Chondrocyte (in vitro differentiated cells): Measurements from ENCODE around the gene COX5B. TPM values are rescaled to one million over a fixed set of nuclear protein-coding genes. Genes with fewer than 3 reads are reported as not detected.
"Not testable (repeated sequence)": the region's sequence is repeated elsewhere in the genome, so short reads cannot be mapped to it uniquely, and the experiment has no call there.

ENCODE experiments used
- DNase-seq: peaks from one replicate; pipeline ENCODE4 v3.0.0; 2021; ENCODE audit warnings: mixed read lengths, low spot score
- H3K27ac Mint-ChIP-seq: one replicate; pipeline ENCODE4 v1.8.0; 2021; ENCODE audit warnings: mild to moderate bottlenecking, moderate library complexity, mixed read lengths; ENCODE audit not compliant: unreplicated experiment
- H3K27me3 Mint-ChIP-seq: 2 replicates; pipeline ENCODE4 v1.8.0; 2021; ENCODE audit warnings: low read depth, mixed read lengths
- H3K36me3 Mint-ChIP-seq: 2 replicates; pipeline ENCODE4 v1.8.0; 2021; ENCODE audit warnings: low read depth, mixed read lengths
- H3K4me1 Mint-ChIP-seq: 2 replicates; pipeline ENCODE4 v1.8.0; 2021; ENCODE audit warnings: low read depth, mild to moderate bottlenecking, mixed read lengths
- H3K4me3 Mint-ChIP-seq: one replicate; pipeline ENCODE4 v1.8.0; 2021; ENCODE audit warnings: mild to moderate bottlenecking, moderate library complexity, mixed read lengths; ENCODE audit not compliant: unreplicated experiment
- H3K9me3 Mint-ChIP-seq: 2 replicates; pipeline ENCODE4 v1.8.0; 2021; ENCODE audit warnings: low read depth, mixed read lengths
- CTCF ChIP-seq: fragments of 200-600 bp; sonication (generic); IDR thresholded peaks from 2 replicates; pipeline ENCODE4 v1.5.0; 2021; ENCODE audit warnings: antibody characterized with exemption, mild to moderate bottlenecking, moderate library complexity
- total RNA-seq: library from RNA; stranded (reverse); gene quantifications from 3 replicates; pipeline ENCODE4 v1.2.1, GENCODE V29; 2021

The COX5B gene
- total RNA-seq, 1 donor from 2014 or later, result 147 TPM

- no peak overlapping the region for H3K27ac Mint-ChIP-seq
- H3K4me1 Mint-ChIP-seq, result peaks cover 8% of the 10 kb centered on the region
- no peaks in the 10 kb centered on the region for H3K9me3 Mint-ChIP-seq
- H3K27me3 Mint-ChIP-seq, result no peaks in the 10 kb centered on the region
- H3K4me3 Mint-ChIP-seq, result no peak overlapping the region
- TF ChIP-seq CTCF, result no peak
- peaks cover 6% of the 10 kb centered on the region for H3K36me3 Mint-ChIP-seq
- no peak for DNase-seq
Observed at GRCh38 chr2:97675430-97676113, 29.7 kb downstream of the COX5B start.

GRCh38 chr2:97676620-97677019, 30.8 kb downstream of the COX5B start:
- Mint-ChIP-seq H3K27ac (no peak overlapping the region), H3K36me3 (peaks cover 6% of the 10 kb centered on the region)
- no peak for TF ChIP-seq CTCF

GRCh38 chr2:97677480-97677879, 31.6 kb downstream of the COX5B start:
- peaks cover 8% of the 10 kb centered on the region for H3K4me1 Mint-ChIP-seq
- no peak for DNase-seq
- H3K27ac Mint-ChIP-seq, result no peak overlapping the region
- TF ChIP-seq CTCF, result no peak
- H3K27me3 Mint-ChIP-seq, result no peaks in the 10 kb centered on the region
- H3K9me3 Mint-ChIP-seq, result peaks cover 3% of the 10 kb centered on the region
- H3K36me3 Mint-ChIP-seq, result peaks cover 6% of the 10 kb centered on the region
- H3K4me3 Mint-ChIP-seq, result no peak overlapping the region

More at GRCh38 chr2:97676620-97677019, 30.8 kb downstream of the COX5B start:
- Mint-ChIP-seq H3K4me3 (no peak overlapping the region), H3K27me3 (no peaks in the 10 kb centered on the region), H3K9me3 (peaks cover 3% of the 10 kb centered on the region), H3K4me1 (peaks cover 8% of the 10 kb centered on the region)
- DNase-seq, result no peak

- TF ChIP-seq CTCF, result no peak
- H3K27me3 Mint-ChIP-seq, result no peaks in the 10 kb centered on the region
- no peak overlapping the region for H3K4me3 Mint-ChIP-seq
- H3K9me3 Mint-ChIP-seq, result peaks cover 3% of the 10 kb centered on the region
- no peak overlapping the region for H3K27ac Mint-ChIP-seq
- H3K4me1 Mint-ChIP-seq, result peaks cover under 1% of the 10 kb centered on the region
- peaks cover 6% of the 10 kb centered on the region for H3K36me3 Mint-ChIP-seq
- no peak for DNase-seq
Observed at GRCh38 chr2:97678298-97678697, 32.4 kb downstream of the COX5B start.

- H3K27ac Mint-ChIP-seq, H3K9me3 Mint-ChIP-seq, DNase-seq, H3K27me3 Mint-ChIP-seq, H3K4me3 Mint-ChIP-seq, H3K36me3 Mint-ChIP-seq, H3K4me1 Mint-ChIP-seq: not testable (repeated sequence)
Observed at GRCh38 chr2:97687235-97687634, 41.4 kb downstream of the COX5B start.
